HepG2 (cell line): ENCODE results near the gene TMEM223. TPM values are rescaled to one million over a fixed set of nuclear protein-coding genes. Genes with fewer than 3 reads are reported as not detected.

Experiments used
- JUNB ChIP-seq: sonication (generic); formaldehyde crosslinking; IDR thresholded peaks from 2 replicates; pipeline ENCODE4 v1.8.0; 2022; ENCODE audit warnings: missing genetic modification reagents, mild to moderate bottlenecking, borderline replicate concordance
- MED1 ChIP-seq: sonication (generic); formaldehyde crosslinking; IDR thresholded peaks from 2 replicates; pipeline ENCODE4 v1.4.0; 2020; ENCODE audit warnings: missing genetic modification reagents
- MTF2 ChIP-seq: sonication (generic); formaldehyde crosslinking; IDR thresholded peaks from 2 replicates; pipeline ENCODE4 v1.5.0; 2020; ENCODE audit warnings: missing genetic modification reagents, borderline replicate concordance
- NKX3-1 ChIP-seq: sonication (generic); formaldehyde crosslinking; IDR thresholded peaks from 2 replicates; pipeline ENCODE4 v1.5.0; 2020; ENCODE audit warnings: missing genetic modification reagents
- POLR2AphosphoS2 ChIP-seq: IDR thresholded peaks from 2 replicates; pipeline ENCODE4 v1.6.1; 2011; ENCODE audit warnings: low read depth, low read length, improper control_type of control experiment
- REXO4 ChIP-seq: sonication (generic); formaldehyde crosslinking; IDR thresholded peaks from 2 replicates; pipeline ENCODE4 v1.8.0; 2022; ENCODE audit warnings: missing genetic modification reagents, mild to moderate bottlenecking, borderline replicate concordance
- ZNF446 ChIP-seq: sonication (generic); formaldehyde crosslinking; IDR thresholded peaks from 2 replicates; pipeline ENCODE4 v1.5.0; 2020; ENCODE audit warnings: mild to moderate bottlenecking, missing genetic modification reagents
- ZNF564 ChIP-seq: sonication (generic); formaldehyde crosslinking; IDR thresholded peaks from 2 replicates; pipeline ENCODE4 v1.8.1; 2023; ENCODE audit warnings: mild to moderate bottlenecking, missing genetic modification reagents
- ZNF614 ChIP-seq: IDR thresholded peaks from 2 replicates; pipeline ENCODE4 v1.6.1; 2018; ENCODE audit warnings: missing biosample characterization, missing genetic modification reagents, inconsistent platforms, borderline replicate concordance
- ZNF646 ChIP-seq: sonication (generic); formaldehyde crosslinking; IDR thresholded peaks from 2 replicates; pipeline ENCODE4 v1.9.0; 2021; ENCODE audit warnings: mild to moderate bottlenecking, missing genetic modification reagents
- polyA plus RNA-seq, 8 experiments: library from polyadenylated mRNA; depleted of rRNA in 3 of 8; stranded (reverse) in 7 of 8; unstranded in 1 of 8; fragments of >200 nt; fragmentation: Illumina TruSeq in 4 of 8; extraction: Trizol in 4 of 8; gene quantifications; 2 replicates each; pipeline versions ENCODE4 v1.2.1 to v1.2.3, GENCODE V29; 2011 to 2016; ENCODE audit warnings: low read depth in 4 of 8, missing spikeins in 1 of 8, mixed read lengths in 1 of 8; ENCODE audit not compliant: insufficient read depth in 1 of 8
- total RNA-seq, 5 experiments: library from RNA; depleted of rRNA; stranded (reverse); fragments of >200 nt; fragmentation: Illumina TruSeq; extraction: Trizol; gene quantifications; 2 replicates each; pipeline ENCODE4 v1.2.3, GENCODE V29; 2016; ENCODE audit warnings: low read depth in 1 of 5
- TF ChIP-seq, protein P1 (sequence below): sonication (generic); formaldehyde crosslinking; IDR thresholded peaks from 2 replicates; pipeline ENCODE4 v1.5.1; 2020; ENCODE audit warnings: mild to moderate bottlenecking, moderate library complexity, missing genetic modification reagents
- TF ChIP-seq, protein P2 (sequence below): sonication (generic); formaldehyde crosslinking; IDR thresholded peaks from 2 replicates; pipeline ENCODE4 v1.4.0; 2020; ENCODE audit warnings: missing genetic modification reagents, mild to moderate bottlenecking, borderline replicate concordance
- TF ChIP-seq, protein P3 (sequence below): IDR thresholded peaks from 2 replicates; pipeline ENCODE4 v1.6.1; 2016; ENCODE audit warnings: low read depth, missing genetic modification reagents, missing compliant biosample characterization

The TMEM223 gene
- total and polyA plus RNA-seq, 2 of the 13 experiments (the other 11 are each of a cell fraction or from before 2014, with no cell fraction given): 19.5 to 24.9 TPM

DNA sequence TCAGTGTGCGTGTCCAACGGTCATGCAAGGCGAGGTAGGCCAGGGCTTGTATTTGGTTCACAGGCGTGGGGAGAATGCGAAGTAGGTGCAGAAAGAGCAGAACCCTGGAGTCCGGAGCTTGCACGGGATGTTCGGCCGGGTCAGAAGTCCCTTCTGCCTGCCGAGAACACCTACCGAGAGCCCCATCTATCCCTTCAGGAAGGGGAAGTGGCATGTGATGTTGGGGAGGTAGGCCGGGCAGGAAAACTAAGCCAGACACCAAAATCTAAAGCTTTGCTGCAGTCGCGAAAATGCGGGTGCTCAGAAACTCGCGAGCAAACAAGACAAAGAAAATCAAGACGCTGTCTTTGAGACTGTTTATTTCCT lies 21.0 kb downstream of the TMEM223 start (continued):
- TF ChIP-seq ZNF646 (0 out of 2 replicates have a peak, but pooled peaks have one; percentile 20), ZNF446 (peak; percentile 28; the same call in 1 of the 2 replicates), POLR2AphosphoS2 (no peak), ZNF564 (no peak), NKX3-1 (CRISPR knock-in tag) (0 out of 2 replicates have a peak, but pooled peaks have one; percentile 12), MTF2 (CRISPR knock-in tag) (no peak), JUNB (CRISPR knock-in tag) (no peak), REXO4 (peak; percentile 48; the same call in 1 of the 2 replicates), ZNF614 (CRISPR knock-in tag) (no peak), MED1 (CRISPR knock-in tag) (peak; percentile 9; the same call in 1 of the 2 replicates)
- TF ChIP-seq, protein P1, sequence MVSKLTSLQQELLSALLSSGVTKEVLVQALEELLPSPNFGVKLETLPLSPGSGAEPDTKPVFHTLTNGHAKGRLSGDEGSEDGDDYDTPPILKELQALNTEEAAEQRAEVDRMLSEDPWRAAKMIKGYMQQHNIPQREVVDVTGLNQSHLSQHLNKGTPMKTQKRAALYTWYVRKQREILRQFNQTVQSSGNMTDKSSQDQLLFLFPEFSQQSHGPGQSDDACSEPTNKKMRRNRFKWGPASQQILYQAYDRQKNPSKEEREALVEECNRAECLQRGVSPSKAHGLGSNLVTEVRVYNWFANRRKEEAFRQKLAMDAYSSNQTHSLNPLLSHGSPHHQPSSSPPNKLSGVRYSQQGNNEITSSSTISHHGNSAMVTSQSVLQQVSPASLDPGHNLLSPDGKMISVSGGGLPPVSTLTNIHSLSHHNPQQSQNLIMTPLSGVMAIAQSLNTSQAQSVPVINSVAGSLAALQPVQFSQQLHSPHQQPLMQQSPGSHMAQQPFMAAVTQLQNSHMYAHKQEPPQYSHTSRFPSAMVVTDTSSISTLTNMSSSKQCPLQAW (CRISPR knock-in tag): peak; percentile 52; the same call in 1 of the 2 replicates
- TF ChIP-seq, protein P2, sequence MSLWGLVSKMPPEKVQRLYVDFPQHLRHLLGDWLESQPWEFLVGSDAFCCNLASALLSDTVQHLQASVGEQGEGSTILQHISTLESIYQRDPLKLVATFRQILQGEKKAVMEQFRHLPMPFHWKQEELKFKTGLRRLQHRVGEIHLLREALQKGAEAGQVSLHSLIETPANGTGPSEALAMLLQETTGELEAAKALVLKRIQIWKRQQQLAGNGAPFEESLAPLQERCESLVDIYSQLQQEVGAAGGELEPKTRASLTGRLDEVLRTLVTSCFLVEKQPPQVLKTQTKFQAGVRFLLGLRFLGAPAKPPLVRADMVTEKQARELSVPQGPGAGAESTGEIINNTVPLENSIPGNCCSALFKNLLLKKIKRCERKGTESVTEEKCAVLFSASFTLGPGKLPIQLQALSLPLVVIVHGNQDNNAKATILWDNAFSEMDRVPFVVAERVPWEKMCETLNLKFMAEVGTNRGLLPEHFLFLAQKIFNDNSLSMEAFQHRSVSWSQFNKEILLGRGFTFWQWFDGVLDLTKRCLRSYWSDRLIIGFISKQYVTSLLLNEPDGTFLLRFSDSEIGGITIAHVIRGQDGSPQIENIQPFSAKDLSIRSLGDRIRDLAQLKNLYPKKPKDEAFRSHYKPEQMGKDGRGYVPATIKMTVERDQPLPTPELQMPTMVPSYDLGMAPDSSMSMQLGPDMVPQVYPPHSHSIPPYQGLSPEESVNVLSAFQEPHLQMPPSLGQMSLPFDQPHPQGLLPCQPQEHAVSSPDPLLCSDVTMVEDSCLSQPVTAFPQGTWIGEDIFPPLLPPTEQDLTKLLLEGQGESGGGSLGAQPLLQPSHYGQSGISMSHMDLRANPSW (CRISPR knock-in tag): no peak
- TF ChIP-seq, protein P3, sequence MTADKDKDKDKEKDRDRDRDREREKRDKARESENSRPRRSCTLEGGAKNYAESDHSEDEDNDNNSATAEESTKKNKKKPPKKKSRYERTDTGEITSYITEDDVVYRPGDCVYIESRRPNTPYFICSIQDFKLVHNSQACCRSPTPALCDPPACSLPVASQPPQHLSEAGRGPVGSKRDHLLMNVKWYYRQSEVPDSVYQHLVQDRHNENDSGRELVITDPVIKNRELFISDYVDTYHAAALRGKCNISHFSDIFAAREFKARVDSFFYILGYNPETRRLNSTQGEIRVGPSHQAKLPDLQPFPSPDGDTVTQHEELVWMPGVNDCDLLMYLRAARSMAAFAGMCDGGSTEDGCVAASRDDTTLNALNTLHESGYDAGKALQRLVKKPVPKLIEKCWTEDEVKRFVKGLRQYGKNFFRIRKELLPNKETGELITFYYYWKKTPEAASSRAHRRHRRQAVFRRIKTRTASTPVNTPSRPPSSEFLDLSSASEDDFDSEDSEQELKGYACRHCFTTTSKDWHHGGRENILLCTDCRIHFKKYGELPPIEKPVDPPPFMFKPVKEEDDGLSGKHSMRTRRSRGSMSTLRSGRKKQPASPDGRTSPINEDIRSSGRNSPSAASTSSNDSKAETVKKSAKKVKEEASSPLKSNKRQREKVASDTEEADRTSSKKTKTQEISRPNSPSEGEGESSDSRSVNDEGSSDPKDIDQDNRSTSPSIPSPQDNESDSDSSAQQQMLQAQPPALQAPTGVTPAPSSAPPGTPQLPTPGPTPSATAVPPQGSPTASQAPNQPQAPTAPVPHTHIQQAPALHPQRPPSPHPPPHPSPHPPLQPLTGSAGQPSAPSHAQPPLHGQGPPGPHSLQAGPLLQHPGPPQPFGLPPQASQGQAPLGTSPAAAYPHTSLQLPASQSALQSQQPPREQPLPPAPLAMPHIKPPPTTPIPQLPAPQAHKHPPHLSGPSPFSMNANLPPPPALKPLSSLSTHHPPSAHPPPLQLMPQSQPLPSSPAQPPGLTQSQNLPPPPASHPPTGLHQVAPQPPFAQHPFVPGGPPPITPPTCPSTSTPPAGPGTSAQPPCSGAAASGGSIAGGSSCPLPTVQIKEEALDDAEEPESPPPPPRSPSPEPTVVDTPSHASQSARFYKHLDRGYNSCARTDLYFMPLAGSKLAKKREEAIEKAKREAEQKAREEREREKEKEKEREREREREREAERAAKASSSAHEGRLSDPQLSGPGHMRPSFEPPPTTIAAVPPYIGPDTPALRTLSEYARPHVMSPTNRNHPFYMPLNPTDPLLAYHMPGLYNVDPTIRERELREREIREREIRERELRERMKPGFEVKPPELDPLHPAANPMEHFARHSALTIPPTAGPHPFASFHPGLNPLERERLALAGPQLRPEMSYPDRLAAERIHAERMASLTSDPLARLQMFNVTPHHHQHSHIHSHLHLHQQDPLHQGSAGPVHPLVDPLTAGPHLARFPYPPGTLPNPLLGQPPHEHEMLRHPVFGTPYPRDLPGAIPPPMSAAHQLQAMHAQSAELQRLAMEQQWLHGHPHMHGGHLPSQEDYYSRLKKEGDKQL (CRISPR knock-in tag): no peak
